Activated naive CD8-positive, alpha-beta T cell treated with anti-CD3 and anti-CD28 coated beads for 36 hours (primary cell): ENCODE results near the gene SLC30A7. TPM values are rescaled to one million over a fixed set of nuclear protein-coding genes. Genes with fewer than 3 reads are reported as not detected.
"Not testable (repeated sequence)": the region's sequence is repeated elsewhere in the genome, so short reads cannot be mapped to it uniquely, and the experiment has no call there.

Experiments used
- DNase-seq: peaks from one replicate; pipeline ENCODE4 v3.0.0; 2021
- H3K27ac Mint-ChIP-seq: one replicate; pipeline ENCODE4 v1.8.0; 2022; ENCODE audit warnings: mild to moderate bottlenecking, moderate library complexity, mixed read lengths
- H3K27me3 Mint-ChIP-seq: one replicate; pipeline ENCODE4 v1.8.0; 2022; ENCODE audit warnings: mild to moderate bottlenecking, mixed read lengths
- H3K36me3 Mint-ChIP-seq: one replicate; pipeline ENCODE4 v1.8.0; 2021; ENCODE audit warnings: mild to moderate bottlenecking, mixed read lengths
- H3K4me1 Mint-ChIP-seq: one replicate; pipeline ENCODE4 v1.8.0; 2021; ENCODE audit warnings: mixed read lengths
- H3K4me3 Mint-ChIP-seq: one replicate; pipeline ENCODE4 v1.8.0; 2022; ENCODE audit warnings: mild to moderate bottlenecking, moderate library complexity, mixed read lengths
- H3K9me3 Mint-ChIP-seq: one replicate; pipeline ENCODE4 v1.8.0; 2022; ENCODE audit warnings: mixed read lengths
- total RNA-seq, 2 experiments: library from RNA; stranded (reverse); gene quantifications; one replicate each; pipeline ENCODE4 v1.2.3, GENCODE V29; 2021

SLC30A7 gene
- total RNA-seq, 2 experiments from 2014 or later = 38.9 to 40.9 TPM

DNA sequence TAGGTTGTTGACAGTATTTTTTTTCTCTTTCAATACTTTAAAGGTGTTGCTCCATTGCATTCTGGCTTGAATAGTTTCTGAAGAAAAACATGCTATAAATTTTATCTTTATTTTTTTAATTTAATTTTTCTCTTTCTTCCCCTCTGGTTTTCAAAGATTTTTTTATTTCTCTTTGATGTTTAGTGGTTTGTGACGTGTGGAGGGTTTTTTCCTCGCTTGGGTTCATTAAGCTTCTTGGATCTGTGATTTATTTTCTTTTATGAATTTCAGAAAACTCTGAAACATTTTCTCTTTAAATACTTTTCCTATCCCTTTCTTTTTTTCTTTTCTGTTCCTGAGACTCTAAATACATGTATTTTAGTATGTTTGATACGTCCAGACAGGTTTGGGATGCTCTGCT lies 9.3 kb downstream of the SLC30A7 start:
- Mint-ChIP-seq H3K27me3 (no peaks in the 10 kb centered on the region), H3K9me3 (peaks cover 5% of the 10 kb centered on the region), H3K27ac (no peak overlapping the region), H3K36me3 (peaks cover 54% of the 10 kb centered on the region), H3K4me3 (no peak overlapping the region), H3K4me1 (peaks cover 44% of the 10 kb centered on the region)
- no peak for DNase-seq

- Mint-ChIP-seq H3K27me3 (no peaks in the 10 kb centered on the region), H3K4me1 (peaks cover 31% of the 10 kb centered on the region), H3K9me3 (peaks cover 5% of the 10 kb centered on the region), H3K4me3 (no peak overlapping the region), H3K27ac (no peak overlapping the region), H3K36me3 (peaks cover 51% of the 10 kb centered on the region)
- no peak for DNase-seq
Observed at GRCh38 chr1:100907887-100908286, 12.0 kb downstream of the SLC30A7 start.

DNA sequence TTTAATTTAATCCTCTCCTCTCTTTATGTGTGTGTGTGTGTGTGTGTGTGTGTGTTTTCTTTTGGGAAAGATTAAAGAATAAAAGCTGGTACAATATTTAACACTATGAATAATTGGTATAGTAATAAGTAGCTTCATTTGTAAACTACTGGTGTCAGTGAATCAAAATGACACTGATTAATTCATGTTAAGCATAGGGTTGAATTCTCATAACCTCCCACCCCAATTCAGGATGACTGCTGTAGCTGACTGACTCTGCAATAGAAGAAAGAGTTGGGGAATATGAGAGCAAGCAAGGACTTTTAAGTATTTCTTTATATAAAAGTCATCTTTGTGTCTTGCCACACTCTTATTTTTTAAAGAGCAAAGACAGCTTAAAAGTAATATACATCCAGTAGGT lies 13.1 kb downstream of the SLC30A7 start:
- DNase-seq = no peak
- Mint-ChIP-seq H3K36me3 (peaks cover 54% of the 10 kb centered on the region), H3K27ac (no peak overlapping the region)

DNA sequence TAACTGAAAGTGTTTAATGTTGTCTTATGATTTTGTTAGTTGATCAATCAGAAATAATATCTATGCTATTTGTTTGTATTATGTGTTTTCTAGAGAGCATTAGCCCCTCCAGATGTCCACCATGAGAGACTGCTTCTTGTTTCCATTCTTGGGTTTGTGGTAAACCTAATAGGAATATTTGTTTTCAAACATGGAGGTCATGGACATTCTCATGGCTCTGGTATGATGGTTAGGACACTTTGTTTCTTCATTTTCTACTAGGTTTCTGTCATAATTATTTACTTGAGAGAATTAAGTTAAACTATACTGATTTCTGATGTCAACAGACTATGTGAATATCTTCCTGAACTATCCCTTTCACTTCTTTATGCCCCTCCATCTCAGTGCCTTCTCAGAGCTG lies 16.1 kb downstream of the SLC30A7 start:
- Mint-ChIP-seq H3K36me3 (peaks cover 48% of the 10 kb centered on the region), H3K27me3 (no peaks in the 10 kb centered on the region), H3K9me3 (no peaks in the 10 kb centered on the region), H3K27ac (no peak overlapping the region), H3K4me3 (no peak overlapping the region), H3K4me1 (peaks cover 18% of the 10 kb centered on the region)
- DNase-seq = no peak

More for the DNA sequence above, 13.1 kb downstream of the SLC30A7 start:
- H3K9me3 Mint-ChIP-seq = peaks cover 5% of the 10 kb centered on the region
- peaks cover 29% of the 10 kb centered on the region for H3K4me1 Mint-ChIP-seq
- H3K4me3 Mint-ChIP-seq = no peak overlapping the region
- H3K27me3 Mint-ChIP-seq = no peaks in the 10 kb centered on the region

DNA sequence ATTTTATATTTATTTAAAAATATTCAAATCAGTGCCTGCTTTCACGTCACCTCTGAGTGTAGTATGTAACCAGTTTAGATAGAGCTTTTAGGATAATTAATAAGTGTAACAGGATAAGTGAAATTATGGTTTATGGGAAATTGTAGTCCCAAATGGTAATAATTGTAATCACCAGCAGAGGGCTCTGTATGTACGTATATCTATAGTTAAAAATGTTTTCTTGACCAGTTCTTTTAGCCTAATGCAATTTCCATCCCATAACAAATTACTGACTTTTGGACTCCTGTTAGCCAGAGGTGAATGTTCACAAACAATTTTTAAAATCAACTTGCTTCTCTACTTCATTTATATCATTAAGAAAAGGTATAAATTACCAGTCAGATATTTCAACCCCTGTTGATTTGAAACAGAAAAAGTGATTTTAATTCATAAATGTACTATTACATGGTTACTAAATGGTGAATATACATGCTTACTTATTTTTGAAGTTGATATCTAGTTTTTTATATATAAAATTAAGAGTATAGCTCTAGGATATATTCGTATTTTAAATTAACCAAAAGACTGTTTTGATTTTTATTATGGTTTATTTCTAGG lies 25.3 kb downstream of the SLC30A7 start:
- Mint-ChIP-seq H3K9me3 (peaks cover 9% of the 10 kb centered on the region), H3K27me3 (no peaks in the 10 kb centered on the region), H3K36me3 (peaks cover 17% of the 10 kb centered on the region), H3K27ac (no peak overlapping the region), H3K4me1 (peaks cover 29% of the 10 kb centered on the region), H3K4me3 (no peak overlapping the region)
- no peak for DNase-seq

DNA sequence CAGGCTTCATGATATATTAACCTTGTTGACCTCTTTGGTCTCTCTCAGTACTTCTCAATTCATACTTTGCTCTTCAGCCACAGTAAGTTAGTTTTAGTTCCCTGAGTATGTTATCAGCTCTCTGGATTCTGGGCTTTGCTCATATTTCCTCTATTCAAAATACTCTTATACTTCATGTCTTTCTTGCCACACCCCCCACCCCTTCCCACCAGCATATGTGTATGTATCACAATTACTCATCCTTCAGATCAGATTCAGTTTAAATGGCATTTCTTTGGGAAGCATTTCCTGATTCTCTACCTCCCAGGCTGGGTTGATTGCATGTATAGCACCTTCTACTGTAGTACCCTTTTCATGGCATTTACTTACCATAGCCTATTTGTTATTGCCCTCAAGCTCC lies 28.3 kb downstream of the SLC30A7 start:
- H3K4me3 Mint-ChIP-seq = no peak overlapping the region
- H3K4me1 Mint-ChIP-seq = peaks cover 27% of the 10 kb centered on the region
- DNase-seq = no peak
- peaks cover 10% of the 10 kb centered on the region for H3K9me3 Mint-ChIP-seq
- H3K27ac Mint-ChIP-seq = peak overlapping the region; percentile 26
- H3K27me3 Mint-ChIP-seq = no peaks in the 10 kb centered on the region
- peaks cover 11% of the 10 kb centered on the region for H3K36me3 Mint-ChIP-seq

GRCh38 chr1:100924991-100925390 lies 29.1 kb downstream of the SLC30A7 start:
- Mint-ChIP-seq H3K36me3 (peaks cover 16% of the 10 kb centered on the region), H3K27ac (peak overlapping the region; percentile 67), H3K4me1 (peaks cover 32% of the 10 kb centered on the region), H3K9me3 (peaks cover 10% of the 10 kb centered on the region), H3K27me3 (no peaks in the 10 kb centered on the region), H3K4me3 (no peak overlapping the region)
- DNase-seq = no peak

DNA sequence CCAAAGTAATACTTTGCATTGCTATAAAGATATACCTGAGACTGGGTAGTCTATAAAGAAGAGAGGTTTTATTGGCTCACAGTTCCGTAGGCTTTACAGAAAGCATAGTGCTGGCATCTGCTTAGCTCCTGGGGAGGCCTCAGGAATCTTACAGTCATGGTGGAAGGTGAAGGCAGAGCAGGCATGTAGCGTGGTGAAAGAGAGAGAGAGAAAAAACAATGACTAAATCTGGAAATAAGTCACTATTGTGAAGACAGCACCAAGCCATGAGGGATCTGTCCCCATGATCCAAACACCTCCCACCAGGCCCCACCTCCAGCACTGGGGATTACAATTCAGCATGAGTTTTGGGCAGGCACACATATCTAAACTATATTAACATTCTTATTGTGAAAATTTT lies 30.4 kb downstream of the SLC30A7 start:
- H3K4me1 Mint-ChIP-seq = peaks cover 36% of the 10 kb centered on the region
- no peaks in the 10 kb centered on the region for H3K27me3 Mint-ChIP-seq
- no peak overlapping the region for H3K4me3 Mint-ChIP-seq
- DNase-seq = no peak
- peaks cover 10% of the 10 kb centered on the region for H3K9me3 Mint-ChIP-seq
- H3K36me3 Mint-ChIP-seq = peaks cover 22% of the 10 kb centered on the region
- H3K27ac Mint-ChIP-seq = peak overlapping the region; percentile 73

DNA sequence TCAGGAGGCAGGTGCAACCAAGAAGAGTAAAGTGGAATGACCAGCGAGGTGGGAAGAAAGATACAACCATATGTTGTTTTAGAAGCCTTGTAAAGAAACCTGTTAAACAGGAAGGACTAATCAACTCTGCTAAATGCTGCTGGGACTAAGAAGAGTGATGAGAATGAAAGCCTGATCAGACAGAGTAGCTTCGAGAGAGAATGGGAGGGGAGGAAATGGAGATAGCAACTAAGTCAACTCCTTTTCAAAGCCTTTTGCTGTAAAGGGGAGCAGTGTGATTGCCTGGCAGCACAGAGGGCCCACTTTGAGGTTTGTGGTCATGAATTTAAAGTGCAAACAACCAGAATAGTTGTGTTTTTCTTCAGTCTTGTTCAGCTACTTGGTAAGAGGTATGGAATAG lies 31.4 kb downstream of the SLC30A7 start:
- H3K4me1 Mint-ChIP-seq = peaks cover 42% of the 10 kb centered on the region
- peaks cover 10% of the 10 kb centered on the region for H3K9me3 Mint-ChIP-seq
- H3K4me3 Mint-ChIP-seq = no peak overlapping the region
- DNase-seq = peak; percentile 29
- H3K36me3 Mint-ChIP-seq = peaks cover 32% of the 10 kb centered on the region
- H3K27ac Mint-ChIP-seq = no peak overlapping the region
- H3K27me3 Mint-ChIP-seq = no peaks in the 10 kb centered on the region

DNA sequence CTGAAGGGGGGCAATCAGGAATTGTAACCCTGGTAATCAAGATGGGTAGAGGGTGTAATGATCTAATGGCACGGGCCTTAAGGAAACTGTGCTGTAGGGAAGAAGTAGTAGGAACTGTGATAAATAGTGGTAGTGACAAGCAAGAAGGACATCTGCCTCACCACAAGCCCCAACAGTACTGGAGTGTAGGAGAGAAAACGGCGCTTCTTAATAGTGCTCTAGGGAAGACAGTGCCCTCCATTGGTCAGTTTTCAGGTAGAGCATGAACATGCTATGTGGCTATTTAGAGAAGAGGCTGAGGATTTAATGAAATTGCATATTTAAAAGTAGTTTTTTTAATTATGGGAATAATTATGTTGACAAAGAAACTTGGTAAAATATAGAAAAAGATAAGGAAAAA lies 32.2 kb downstream of the SLC30A7 start:
- peaks cover 34% of the 10 kb centered on the region for H3K36me3 Mint-ChIP-seq
- peaks cover 14% of the 10 kb centered on the region for H3K9me3 Mint-ChIP-seq
- H3K4me1 Mint-ChIP-seq = peaks cover 45% of the 10 kb centered on the region
- no peaks in the 10 kb centered on the region for H3K27me3 Mint-ChIP-seq
- H3K27ac Mint-ChIP-seq = no peak overlapping the region
- no peak for DNase-seq
- H3K4me3 Mint-ChIP-seq = no peak overlapping the region

GRCh38 chr1:100930494-100930893 lies 34.6 kb downstream of the SLC30A7 start:
- Mint-ChIP-seq H3K27me3 (no peaks in the 10 kb centered on the region), H3K9me3 (peaks cover 12% of the 10 kb centered on the region), H3K36me3 (peaks cover 53% of the 10 kb centered on the region), H3K4me1 (peaks cover 51% of the 10 kb centered on the region), H3K27ac (peak overlapping the region; percentile 9), H3K4me3 (no peak overlapping the region)
- no peak for DNase-seq

- no peak for DNase-seq
- no peaks in the 10 kb centered on the region for H3K27me3 Mint-ChIP-seq
- peaks cover 65% of the 10 kb centered on the region for H3K36me3 Mint-ChIP-seq
- peaks cover 58% of the 10 kb centered on the region for H3K4me1 Mint-ChIP-seq
- peaks cover 11% of the 10 kb centered on the region for H3K9me3 Mint-ChIP-seq
- H3K27ac Mint-ChIP-seq = peak overlapping the region; percentile 10
- no peak overlapping the region for H3K4me3 Mint-ChIP-seq
Observed at GRCh38 chr1:100931716-100932115, 35.8 kb downstream of the SLC30A7 start.

DNA sequence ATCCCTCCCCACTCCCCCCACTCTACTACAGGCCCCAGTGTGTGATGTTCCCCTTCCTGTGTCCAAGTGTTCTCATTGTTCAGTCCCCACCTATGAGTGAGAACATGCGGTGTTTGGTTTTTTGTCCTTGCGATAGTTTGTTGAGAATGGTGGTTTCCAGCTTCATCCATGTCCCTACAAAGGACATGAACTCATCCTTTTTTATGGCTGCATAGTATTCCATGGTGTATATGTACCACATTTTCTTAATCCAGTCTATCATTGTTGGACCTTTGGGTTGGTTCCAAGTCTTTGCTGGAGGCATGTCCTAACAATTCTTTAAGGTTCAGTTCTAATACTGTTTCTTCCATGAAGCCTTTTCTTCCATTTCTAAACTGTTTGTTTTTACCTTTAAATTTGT lies 37.7 kb downstream of the SLC30A7 start:
- not testable (repeated sequence) for H3K27ac Mint-ChIP-seq, DNase-seq, H3K27me3 Mint-ChIP-seq, H3K4me3 Mint-ChIP-seq
- Mint-ChIP-seq H3K9me3 (peaks cover 18% of the 10 kb centered on the region), H3K4me1 (peaks cover 58% of the 10 kb centered on the region), H3K36me3 (peaks cover 81% of the 10 kb centered on the region)

GRCh38 chr1:100936194-100936967 lies 40.5 kb downstream of the SLC30A7 start:
- DNase-seq = no peak
- peaks cover 88% of the 10 kb centered on the region for H3K36me3 Mint-ChIP-seq
- H3K4me1 Mint-ChIP-seq = peaks cover 46% of the 10 kb centered on the region
- H3K9me3 Mint-ChIP-seq = peaks cover 23% of the 10 kb centered on the region
- no peak overlapping the region for H3K4me3 Mint-ChIP-seq
- H3K27ac Mint-ChIP-seq = no peak overlapping the region
- peaks cover 5% of the 10 kb centered on the region for H3K27me3 Mint-ChIP-seq

DNA sequence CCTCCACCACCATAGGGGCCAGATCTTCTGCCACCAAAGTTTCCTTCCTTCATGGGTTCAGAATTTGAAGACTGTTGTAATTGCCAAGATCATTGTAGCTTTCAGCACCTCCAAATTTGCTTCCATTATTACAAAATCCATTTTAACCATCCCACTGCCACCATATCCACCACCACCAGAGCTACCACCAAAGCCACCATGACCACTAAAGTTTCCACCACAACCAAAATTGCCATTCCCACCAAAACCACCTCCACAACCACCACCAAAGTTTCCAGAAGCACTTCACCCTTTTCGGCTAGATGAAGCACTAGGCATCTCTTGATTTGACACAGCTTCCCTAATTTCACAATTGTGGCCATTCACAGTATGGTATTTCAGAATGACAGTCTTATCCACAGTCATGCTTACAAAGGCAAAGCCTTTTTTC lies 45.2 kb downstream of the SLC30A7 start:
- Mint-ChIP-seq H3K4me3 (peak overlapping the region; percentile 75), H3K9me3 (peaks cover 33% of the 10 kb centered on the region), H3K4me1 (peaks cover 36% of the 10 kb centered on the region), H3K27me3 (peaks cover 5% of the 10 kb centered on the region), H3K36me3 (peaks cover 84% of the 10 kb centered on the region), H3K27ac (peak overlapping the region; percentile 96)
- peak; percentile 48 for DNase-seq
